Stimulated activated CD4-positive, alpha-beta T cell treated with anti-CD3 and anti-CD28 coated beads, Interleukin-4, amount 100 ng/mL, for 1 hour (primary cell): Measurements from ENCODE around the gene EFCAB9.

ENCODE experiments used
- DNase-seq: peaks from one replicate; pipeline ENCODE4 v3.0.0-alpha.2; 2020

Gene EFCAB9

DNA sequence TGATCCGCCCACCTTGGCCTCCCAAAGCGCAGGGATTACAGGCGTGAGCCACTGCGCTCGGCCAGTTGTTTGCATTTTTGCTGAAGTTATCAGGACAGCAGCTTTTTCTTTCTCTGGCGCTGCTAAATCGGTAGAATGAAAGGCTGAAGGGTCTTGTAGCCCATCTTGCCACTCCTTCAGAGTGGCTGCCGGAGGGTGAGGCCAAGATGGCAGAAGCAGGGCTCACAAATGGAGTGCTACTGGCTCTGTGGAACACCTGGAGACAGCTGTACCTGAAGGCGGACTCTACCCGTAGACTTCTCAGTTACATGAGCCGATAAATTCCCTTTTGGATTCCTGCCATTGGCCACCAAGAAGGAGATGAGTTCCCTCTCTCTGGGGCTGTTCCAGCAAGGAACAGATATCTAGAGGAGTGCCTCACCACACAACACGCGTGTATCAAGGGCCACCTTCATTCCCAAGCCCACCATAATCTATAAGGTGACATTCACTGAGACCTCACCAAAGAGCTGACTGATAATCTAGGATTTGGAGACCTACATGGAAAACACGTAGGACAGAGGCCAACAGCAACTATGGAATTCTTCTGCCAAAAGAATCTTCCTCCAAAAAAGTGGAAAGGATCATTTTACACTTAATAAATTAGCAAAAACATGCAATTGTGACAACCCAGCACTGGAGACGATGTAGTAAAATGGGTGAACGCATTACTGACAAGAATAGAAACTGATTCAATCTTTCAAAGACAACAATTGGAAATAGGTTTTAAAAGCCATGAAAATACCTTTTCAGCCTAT is 27.7 kb upstream of the EFCAB9 start:
- DNase-seq = no peak

DNA sequence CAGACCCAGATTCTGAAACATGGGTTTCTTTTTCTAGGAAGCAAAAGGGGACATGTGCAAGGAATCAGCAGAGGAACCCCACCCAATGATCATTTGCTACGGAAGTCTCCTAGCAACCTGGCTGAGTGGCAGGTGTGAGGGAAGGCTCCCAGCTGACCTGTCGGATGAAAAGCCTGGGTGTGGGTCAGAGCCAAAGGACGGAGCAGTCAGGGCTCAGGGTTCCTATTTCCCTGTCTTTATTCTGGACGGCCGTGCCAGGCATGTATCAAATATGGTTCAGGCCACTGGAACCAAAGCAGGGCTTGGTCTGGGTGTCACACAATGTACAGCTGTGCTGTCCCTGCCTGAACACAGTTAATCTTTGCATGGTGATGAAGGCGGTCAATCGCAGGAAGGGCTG is 26.1 kb upstream of the EFCAB9 start:
- DNase-seq = no peak

DNA sequence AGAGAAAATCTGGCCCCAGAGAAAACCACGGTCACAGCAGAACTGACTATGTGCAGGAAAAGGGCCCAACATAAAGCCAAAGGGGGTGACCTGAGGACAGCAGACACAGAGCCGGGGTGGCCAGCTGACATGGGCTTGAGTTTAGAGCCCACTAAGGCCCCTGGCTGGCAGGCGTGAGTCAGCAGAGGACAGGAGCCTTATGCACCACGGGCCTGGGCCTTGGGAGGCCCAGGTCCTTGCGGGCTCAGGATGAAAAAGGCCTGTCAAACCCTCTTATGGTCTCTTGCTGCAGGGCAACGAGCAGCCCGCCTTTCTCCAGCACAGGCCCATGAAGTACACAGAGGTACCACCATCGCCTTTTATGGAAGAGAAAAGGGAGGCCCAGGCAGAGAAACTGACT is 25.7 kb upstream of the EFCAB9 start:
- no peak for DNase-seq

DNA sequence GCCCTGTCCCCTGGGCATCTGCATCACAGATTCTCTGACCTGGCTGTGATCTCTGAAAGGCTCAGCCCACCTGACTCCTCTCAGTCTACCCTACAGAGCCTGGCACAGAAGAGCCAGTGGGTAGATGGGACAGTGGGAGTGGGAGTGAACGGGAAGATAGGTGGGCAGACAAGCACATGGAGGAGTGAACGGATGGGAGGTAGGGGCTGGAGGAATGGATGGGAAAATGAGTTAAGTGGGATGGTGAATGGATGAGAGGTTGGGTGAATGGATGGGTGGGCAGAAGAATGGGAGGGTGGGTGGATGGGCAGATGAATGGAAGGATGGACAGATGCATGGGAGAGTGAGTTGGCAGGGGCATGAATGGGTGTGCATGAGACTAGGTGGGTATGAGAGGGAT is 24.8 kb upstream of the EFCAB9 start:
- no peak for DNase-seq

DNA sequence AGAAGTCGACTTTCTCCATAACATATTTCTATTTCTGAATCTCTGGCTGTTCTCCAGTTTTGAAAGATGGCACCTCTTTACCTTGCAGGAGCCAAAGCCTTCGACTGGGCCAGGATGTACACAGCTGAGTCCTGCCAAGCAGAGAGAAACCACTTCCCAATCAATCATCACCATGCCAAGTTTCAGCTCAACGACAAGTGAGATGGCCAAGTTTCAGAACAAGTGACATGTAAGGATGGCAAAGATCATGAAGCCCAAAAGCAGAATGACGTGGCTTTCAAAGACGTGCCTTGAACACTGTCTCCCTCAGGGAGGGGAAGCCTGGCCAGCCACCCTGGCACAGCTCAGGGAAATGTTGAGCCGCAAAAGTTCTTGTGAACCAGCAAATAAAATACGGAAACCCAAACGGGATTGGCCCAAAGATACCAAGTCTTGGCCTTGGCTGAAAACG is 23.7 kb upstream of the EFCAB9 start:
- no peak for DNase-seq

DNA sequence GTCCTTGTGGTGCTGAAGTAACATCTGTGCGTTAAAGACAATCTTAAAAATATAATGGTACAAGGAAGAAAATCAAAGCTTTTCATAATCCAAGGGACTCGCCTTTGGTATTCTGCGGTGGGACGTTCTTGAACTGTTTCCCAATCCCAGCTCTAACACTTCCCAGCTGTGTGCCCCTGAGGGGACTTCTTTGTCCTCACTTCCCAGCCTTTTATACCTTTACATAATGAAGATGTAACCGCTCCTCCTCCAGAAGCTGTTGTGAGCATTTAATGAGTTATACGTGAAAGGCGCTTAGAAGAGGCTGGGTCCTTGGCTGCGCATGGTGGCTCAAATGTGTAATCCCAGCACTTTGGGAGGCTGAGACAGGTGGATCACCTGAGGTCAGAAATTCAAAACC is 22.9 kb upstream of the EFCAB9 start:
- no peak for DNase-seq

DNA sequence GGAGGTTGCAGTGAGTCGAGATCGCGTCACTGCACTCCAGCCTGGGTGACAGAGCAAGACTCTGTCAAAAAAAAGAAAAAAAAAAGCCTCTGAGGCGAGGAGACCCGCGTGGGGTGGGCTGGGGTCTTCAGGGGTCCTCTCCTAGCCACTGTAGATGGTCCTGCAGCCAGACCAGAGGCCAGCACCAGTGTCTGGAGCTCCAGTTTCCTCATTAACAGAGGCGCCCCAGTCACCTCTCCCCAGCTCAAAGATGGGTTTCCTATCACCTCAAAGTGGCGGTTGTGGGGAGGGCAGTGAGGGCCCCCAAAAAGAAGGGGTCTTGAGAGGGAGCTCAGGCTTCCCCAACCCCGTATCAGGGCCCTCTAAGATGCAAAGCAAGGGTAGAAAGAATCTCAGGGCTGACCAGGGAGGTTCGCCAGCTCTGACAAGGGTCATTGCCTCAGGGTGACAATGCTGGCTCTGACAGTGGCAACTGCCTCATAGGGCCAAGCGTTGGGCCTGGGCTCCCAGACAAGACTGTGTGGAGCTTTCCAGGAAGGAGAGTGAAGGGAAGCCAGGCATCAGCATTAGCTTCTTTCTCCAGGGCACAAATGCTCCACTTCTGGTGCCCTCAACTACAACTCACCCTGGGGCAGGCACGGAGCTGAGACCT is 20.9 kb upstream of the EFCAB9 start:
- DNase-seq = no peak

DNA sequence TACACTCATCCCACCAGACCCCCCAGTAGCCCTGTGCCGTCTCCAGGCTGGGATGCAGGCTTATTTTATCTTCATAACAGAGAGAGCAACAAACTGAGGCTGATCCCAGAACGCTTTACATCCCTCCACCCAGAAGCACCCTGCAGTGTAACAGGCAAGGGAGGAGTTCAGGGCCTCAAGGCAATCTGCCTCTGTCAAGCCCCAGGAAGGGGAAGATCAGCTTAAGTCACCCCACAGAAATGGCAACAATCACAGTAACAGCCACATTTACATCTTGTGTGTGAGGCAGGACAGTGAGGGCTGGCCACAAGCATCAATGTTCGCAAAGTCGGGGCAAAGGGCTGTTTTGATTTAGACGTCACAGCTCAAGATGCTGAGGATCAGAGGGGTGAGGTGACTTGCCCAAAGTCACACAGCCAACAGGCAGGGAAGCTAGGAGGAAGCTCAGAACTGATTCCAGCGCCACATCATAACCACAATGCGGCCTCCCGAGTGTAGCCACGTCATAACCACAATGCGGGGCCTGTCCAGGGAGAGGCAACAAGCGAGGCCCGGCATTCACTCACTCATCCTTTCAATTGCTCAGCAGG is 20.3 kb upstream of the EFCAB9 start:
- peak; percentile 57 for DNase-seq

DNA sequence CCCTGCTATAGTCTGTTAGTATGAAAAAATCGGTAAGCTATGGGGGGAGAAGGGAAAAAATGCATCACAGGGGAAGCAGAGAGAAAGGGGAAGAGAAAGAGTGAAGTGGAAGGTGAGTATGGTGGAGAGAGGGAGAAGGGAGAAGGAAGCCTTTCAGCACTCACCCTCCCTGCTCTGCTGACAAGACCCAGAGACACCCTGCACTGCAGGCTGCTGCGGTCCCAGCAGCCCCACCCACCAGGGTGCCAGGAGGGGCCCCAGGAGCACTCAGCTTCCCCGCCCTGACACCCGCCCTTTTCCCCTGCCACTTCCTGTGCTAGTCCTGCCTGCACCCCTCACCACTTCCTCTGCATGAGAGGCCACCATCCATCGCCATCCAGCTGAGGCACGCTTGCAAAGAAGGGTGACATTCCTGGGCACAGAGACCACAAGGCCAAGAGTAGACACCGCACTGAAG is 18.7 kb upstream of the EFCAB9 start:
- peak; percentile 84 for DNase-seq

DNA sequence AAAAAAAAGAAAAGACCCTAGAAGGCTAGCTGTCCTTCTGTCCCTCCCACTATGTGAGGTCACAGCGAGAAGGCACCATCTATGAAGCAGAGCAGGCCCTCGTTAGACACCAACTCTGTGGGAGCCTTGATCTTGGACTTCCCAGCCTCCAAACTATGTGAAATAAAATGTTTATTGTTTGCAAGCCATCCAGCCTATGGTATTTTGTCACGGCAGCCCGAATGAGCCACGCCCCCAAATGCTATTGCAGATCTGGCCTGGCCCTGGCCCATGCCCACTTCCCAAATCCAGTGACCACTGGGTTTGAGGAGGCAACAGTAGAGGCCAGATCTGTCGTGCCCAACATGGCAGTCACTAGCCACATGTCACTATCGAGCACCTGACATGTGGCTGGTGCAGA is 16.8 kb upstream of the EFCAB9 start:
- no peak for DNase-seq

DNA sequence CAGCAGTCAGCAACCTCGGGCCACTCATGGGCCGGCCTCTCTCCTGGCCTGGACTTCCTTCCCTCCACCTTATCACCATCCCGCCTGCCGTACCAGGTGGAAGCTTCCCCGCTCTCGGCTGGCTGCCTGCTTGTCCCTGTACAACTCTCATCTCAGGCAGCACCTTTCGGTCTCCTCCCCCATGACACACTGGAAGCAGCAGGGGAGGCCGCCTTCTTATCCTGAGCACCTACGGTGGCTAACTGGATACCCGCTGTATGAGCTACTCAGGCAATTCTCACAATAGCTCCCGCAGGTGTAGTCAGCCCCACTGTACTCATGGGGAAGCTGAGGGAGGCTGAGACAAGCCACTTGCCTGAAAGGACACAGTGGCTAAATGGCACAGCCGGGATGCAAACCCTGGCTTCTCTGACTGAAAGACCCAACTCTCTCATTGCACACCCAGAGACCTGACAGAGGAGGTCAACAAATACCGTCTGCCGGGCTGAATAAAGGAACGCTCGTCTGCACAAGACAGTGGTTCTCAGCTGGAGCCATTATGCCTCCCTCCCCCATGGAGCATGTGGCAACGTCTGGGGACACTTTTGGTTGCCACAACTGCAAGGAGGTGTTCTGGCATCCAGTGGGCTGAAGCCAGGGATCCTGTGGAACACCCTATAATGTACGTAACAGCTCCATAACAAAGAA is 15.5 kb upstream of the EFCAB9 start:
- DNase-seq = no peak

DNA sequence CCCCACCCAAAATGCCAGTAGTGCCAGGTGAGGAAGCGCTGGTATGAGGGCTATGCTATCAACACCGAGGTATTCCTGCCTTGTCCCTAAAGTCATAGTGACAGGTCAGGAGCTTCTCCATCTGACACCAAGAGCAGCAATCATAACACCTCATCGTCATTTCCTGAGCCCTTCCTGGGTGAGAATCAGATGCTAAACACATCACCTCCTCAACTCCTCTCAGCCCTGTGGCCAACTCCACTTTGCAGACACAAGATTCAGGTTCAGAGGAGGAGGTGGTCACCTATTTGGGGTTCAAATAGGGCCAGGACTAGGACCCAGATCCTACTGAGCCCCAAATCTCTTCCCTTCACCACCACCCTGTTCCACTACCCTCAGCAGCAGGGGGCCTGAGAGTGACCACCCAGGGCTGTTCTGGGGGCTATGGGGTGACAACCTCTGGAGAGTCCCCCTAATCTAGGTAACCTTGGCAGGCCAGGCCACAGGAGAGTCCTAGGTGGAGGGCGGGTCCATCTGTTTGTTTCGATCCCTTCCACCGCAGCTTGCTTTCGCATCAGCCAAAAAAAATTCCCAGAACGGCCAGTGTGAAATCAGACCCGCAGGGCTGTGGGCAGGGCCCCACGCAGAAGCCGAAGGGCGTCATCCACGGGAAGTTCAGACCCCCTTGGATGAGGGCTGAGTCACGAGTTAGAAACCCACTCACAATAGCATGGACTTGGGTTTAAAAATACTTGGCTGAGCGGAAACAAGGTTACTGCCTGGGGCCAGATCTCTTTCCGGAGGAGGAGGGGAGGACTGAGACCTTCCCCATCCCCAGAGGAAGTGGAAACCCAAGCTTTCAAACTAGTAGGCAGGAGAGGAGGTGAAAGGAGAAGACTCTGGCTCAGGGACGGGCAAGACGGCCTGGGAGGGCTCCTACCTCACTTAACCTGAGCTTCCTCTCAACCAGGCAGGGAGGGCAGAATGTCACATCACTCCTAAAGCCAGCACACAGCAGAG is 14.7 kb upstream of the EFCAB9 start:
- DNase-seq = peak; percentile 28

DNA sequence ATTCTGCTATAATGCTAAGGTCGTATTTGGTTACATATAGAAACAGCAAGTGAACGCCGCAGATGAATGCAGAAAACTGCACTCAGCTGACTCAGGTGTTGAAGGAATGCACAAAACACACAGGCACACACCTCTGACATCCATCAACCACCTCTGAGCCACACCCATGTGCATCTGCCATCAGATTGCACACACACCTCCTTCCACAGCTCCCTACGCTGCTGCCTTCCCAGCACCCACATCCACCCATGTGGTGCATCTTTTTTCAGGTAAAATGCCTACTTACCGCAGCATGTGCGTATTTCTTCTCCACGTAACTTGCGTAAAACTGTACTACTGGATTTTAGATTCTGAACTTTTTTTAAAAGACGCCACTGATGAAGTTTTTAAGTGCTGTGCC is 13.0 kb upstream of the EFCAB9 start:
- DNase-seq = no peak

DNA sequence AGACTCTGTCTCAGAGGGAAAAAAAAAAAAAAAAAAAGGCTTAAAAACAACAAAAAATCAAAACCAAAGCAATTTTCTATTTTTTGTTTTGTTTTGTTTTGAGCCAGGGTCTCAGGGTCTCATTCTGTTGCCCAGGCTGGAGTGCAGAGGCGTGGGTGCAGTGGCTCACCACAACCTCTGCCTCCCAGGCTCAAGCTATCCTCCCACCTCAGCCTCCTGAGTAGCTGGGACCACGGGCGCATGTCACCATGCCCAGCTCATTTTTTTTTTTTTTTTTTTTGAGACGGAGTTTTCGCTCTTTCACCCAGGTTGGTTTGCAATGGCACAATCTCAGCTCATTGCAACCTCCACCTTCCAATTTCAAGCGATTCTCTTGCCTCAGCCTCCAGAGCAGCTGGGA is 11.7 kb upstream of the EFCAB9 start:
- DNase-seq = no peak

DNA sequence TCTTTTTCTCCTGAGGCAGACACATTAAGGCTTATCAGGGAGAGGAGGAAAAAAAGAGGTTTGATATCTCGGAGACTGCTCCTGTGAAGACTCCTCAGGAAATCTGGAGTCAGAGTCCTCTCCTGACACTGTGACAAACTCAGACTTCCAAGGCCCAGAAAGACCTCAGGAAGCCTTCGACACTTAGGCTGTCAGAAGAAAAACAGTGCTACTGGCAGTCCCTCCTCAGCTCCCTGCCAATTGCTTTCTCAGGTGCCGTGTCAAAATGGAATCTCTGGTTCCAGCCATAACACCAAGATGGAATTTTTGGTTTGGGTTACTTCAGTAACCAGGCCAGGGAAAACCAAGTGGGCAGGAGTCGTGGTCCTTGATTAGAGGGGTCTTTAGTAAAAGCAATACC is 10.1 kb upstream of the EFCAB9 start:
- no peak for DNase-seq

DNA sequence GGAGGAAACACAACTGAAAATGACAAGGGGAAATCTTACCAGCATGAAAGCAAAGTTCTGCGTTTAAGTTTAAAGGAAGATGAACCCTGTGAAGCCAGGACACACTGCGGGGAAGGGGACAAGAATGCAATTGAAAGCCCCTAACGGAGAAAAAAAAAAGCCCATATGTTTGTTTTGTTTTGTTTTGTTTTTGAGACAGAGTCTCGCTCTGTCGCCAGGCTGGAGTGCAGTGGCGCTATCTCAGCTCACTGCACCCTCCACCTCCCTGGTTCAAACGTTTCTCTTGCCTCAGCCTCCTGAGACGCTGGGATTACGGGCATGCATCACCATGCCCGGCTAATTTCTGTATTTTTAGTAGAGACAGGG is 8.9 kb upstream of the EFCAB9 start:
- no peak for DNase-seq

DNA sequence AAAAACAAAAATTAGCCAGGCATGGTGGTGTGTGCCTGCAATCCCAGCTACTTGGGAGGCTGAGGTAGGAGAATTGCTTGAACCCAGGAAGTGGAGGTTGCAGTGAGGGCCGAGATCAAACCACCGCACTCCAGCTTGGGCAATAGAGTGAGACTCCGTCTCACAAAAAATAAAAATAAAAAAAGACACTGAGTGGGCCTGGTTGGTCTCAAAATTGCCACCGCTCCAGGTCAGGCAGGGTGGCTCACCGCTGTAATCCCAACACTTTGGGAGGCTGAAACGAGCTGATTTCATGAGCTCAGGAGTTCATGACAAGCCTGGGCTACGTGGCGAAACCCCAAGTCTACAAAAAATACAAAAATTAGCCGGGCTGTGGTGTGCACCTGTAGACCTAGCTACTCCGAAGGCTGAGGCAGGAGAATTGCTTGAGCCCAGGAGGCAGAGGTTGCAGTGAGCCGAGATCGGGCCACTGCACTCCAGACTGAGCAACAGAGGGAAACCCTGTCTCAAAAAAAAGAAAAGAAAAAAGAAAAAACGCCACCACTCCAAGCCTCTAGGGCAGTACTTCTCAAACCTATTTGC is 7.8 kb upstream of the EFCAB9 start:
- DNase-seq = no peak

DNA sequence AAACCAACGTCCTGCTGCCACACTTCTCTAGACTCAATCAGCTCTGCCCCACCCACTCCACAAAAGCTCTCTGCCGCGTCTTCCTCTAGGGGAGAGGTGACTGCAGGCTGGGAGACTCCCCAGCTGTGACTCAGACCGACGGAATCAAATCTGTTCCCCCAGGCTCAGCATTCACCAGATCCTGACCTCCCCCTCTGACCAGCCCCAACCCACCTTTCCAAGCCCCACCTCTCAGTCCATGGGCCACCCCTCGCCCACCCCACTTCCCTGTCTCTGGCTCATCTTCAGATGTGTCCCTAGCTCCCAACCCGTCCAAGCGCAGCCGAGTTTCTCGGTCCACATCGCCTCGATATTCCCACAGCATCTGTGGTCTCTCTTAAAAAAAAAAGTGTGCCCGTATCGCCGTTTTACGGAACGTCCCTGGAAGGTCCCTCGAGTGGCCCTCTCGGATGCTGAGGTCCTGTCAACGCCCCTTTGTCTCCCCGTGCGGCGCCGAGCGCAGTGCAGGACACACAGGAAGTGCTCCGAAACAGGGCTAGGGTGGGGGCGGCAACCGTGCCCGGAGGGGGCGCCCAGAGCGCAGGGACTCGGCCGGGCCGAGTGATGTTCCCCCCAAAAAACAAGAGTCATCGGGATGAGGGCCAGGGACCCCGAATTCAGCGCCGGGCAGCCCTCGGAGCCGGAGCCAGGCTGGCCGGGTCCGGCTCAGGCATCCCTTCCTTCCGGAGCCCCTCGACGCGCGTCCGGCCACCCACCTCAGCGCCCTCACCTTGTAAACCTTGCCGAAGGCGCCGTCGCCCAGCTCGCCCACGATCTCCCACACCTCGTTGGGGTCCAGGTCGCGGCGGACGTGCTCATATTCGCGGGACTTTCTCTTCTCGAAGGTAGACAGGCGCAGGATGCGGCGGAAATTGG is 6.6 kb upstream of the EFCAB9 start:
- peak; percentile 69 for DNase-seq

DNA sequence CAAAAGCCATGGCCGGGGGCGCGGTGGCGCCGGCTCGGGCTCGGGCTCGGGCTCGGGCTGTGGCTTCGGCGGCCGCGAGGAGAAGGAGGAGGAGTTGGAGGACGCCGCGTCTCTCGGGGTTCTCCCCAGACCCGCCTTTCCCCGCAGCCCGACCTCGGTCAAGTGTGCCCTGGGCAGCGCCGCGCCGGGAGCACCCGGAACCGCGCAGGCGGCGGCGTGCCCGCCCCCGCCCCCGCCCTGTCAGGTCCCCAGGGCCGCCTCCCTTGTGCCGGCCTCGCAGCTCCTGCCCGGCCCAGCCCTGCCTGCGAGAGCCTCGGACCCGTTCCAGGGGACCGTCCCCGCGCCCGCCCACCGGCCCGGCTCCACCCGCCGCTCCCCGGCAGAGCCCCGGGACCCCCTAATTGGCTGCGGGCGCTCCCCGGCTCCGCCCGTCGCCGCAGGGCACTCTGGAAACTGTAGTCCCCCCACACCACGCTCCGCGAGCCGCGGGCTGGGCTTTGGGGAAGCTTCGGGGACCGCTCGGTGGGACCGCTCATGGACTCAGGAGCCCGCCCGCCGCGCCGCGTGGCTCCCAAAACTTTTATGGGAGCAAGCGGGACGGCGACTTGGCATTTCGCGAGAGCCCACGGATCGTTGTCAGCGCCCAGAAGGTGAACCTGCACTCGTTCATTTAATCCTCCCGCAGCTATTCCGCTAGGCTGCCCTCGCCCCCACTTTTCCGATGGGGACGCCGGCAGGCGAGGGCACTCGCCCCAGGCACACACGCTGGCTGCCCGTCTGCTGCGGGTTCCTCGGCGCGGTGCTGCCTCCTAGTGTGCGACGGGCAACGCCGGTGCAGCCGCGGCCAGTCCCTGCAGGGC is 5.7 kb upstream of the EFCAB9 start, which contains the start of gene STK10:
TSS of gene STK10 (minus strand) at position 192 of the 860 bp plus-strand sequence. CDS start at position 10, 182 bp downstream.
- DNase-seq = peak; percentile 89
